ENCODE data around the gene NPR2.

The NPR2 gene

GRCh38 chr9:35834260-35835215 lies 43.1 kb downstream of the NPR2 start:
- no peak for DNase-seq

GRCh38 chr9:35835216-35835632 lies 43.8 kb downstream of the NPR2 start:
- DNase-seq, result no peak

- DNase-seq, result no peak
Observed at GRCh38 chr9:35835766-35836165, 44.4 kb downstream of the NPR2 start.

GRCh38 chr9:35836595-35836994 lies 45.2 kb downstream of the NPR2 start:
- no peak for DNase-seq

GRCh38 chr9:35839926-35840325 lies 48.5 kb downstream of the NPR2 start:
- no peak for DNase-seq

- DNase-seq, result no peak
Observed at GRCh38 chr9:35840881-35841644, 49.7 kb downstream of the NPR2 start.

- DNase-seq, result no peak
Observed at GRCh38 chr9:35841645-35841900, 50.2 kb downstream of the NPR2 start.

GRCh38 chr9:35842020-35842745 lies 50.8 kb downstream of the NPR2 start:
- no peak for DNase-seq

GRCh38 chr9:35842795-35843194 lies 51.4 kb downstream of the NPR2 start:
- DNase-seq, result no peak

- DNase-seq, result peak; percentile 14
Observed at GRCh38 chr9:35844628-35845270, 53.4 kb downstream of the NPR2 start.

GRCh38 chr9:35845824-35846771 lies 54.7 kb downstream of the NPR2 start:
- no peak for DNase-seq

- DNase-seq, result no peak
Observed at GRCh38 chr9:35847792-35848572, 56.6 kb downstream of the NPR2 start.

- no peak for DNase-seq
Observed at GRCh38 chr9:35852267-35852815, 61.0 kb downstream of the NPR2 start.

- DNase-seq, result no peak
Observed at GRCh38 chr9:35852876-35853865, 61.8 kb downstream of the NPR2 start.

- DNase-seq, result no peak
Observed at GRCh38 chr9:35854091-35854762, 62.8 kb downstream of the NPR2 start.

- no peak for DNase-seq
Observed at GRCh38 chr9:35856206-35856605, 64.8 kb downstream of the NPR2 start.

GRCh38 chr9:35856882-35857281 lies 65.5 kb downstream of the NPR2 start:
- DNase-seq, result no peak

GRCh38 chr9:35858458-35858857 lies 67.1 kb downstream of the NPR2 start:
- no peak for DNase-seq
